ENCODE data around the gene DAD1. TPM values are rescaled to one million over a fixed set of nuclear protein-coding genes. Genes with fewer than 3 reads are reported as not detected.

DAD1 gene
- total RNA-seq, 1 experiment from 2014 or later: 162 TPM

- ChIA-PET CTCF (no interaction called here), RAD21 (ENCODE audit: low non-redundant PET in 1 of 2, low total read pairs in 2 of 2, uncharacterized antibody in 2 of 2, unreplicated experiment in 2 of 2) (no interaction called here), POLR2A (no interaction called here)
- Histone ChIP-seq H3K27me3 (ENCODE audit: insufficient read depth, low read length) (no peaks in the 10 kb centered on the region), H3K36me3 (ENCODE audit: control insufficient read depth in 1 of 2, insufficient read depth in 2 of 2, low read length in 2 of 2) (no peaks in the 10 kb centered on the region), H3K4me2 (ENCODE audit: low read length) (no peak overlapping the region), H3K4me3 (replicated peaks in 1 of 2; ENCODE audit: low read depth in 1 of 2, low read length in 2 of 2) (no peak overlapping the region), H3K79me2 (ENCODE audit: insufficient read depth, low read length) (no peaks in the 10 kb centered on the region), H3K4me1 (ENCODE audit: control insufficient read depth in 1 of 2, insufficient read depth in 2 of 2, low read length in 2 of 2) (peaks cover 12 to 21% of the 10 kb centered on the region in 2 experiments), H3K9me2 (ENCODE audit: insufficient read depth) (no peaks in the 10 kb centered on the region), H2AFZ (ENCODE audit: low read depth, low read length, poor library complexity, severe bottlenecking) (no peak overlapping the region), H3K27ac (ENCODE audit: low read depth, low read length) (no peak overlapping the region), H4K20me1 (ENCODE audit: insufficient read depth) (no peaks in the 10 kb centered on the region), H3K9me3 (ENCODE audit: control insufficient read depth in 1 of 2, insufficient read depth in 1 of 2, low read depth in 1 of 2, low read length in 2 of 2) (no peaks in the 10 kb centered on the region), H3K9ac (ENCODE audit: low read length) (no peak overlapping the region)
- no TSS peak for BruUV-seq (replicated peaks)
- TF ChIP-seq ZBTB33 (IDR thresholded peaks at IDR 0.05; ENCODE audit: extremely low read depth, insufficient replicate concordance, low read length) (no peak), POLR2AphosphoS5 (IDR thresholded peaks at IDR 0.05; ENCODE audit: low read depth, low read length) (no peak), ZFX (IDR thresholded peaks at IDR 0.05) (no peak), CTCF (IDR thresholded peaks at IDR 0.05 in 2 of 3, conservative IDR thresholded peaks at IDR 0.05 in 1 of 3; ENCODE audit: borderline replicate concordance in 1 of 3, insufficient read depth in 1 of 3, low read depth in 2 of 3, low read length in 2 of 3) (no peak), FOSL1 (IDR thresholded peaks at IDR 0.05; ENCODE audit: low read depth) (no peak), POLR2A (IDR thresholded peaks at IDR 0.05; ENCODE audit: borderline replicate concordance, extremely low read depth, insufficient read depth, insufficient read length) (no peak), TCF7L2 (IDR thresholded peaks at IDR 0.05; ENCODE audit: borderline replicate concordance, extremely low read depth, insufficient read depth, insufficient read length) (no peak), EZH2phosphoT487 (IDR thresholded peaks at IDR 0.05; ENCODE audit: borderline replicate concordance) (no peak), EGR1 (IDR thresholded peaks at IDR 0.05; ENCODE audit: low read depth) (no peak), JUND (IDR thresholded peaks at IDR 0.05) (no peak)
- intact Hi-C loops (cut with micrococcal nuclease): no loop called here
- DNase-seq (ENCODE audit: low read depth, low spot score): no peak
- ATAC-seq: no peak
These were observed 53.9 kb downstream of the DAD1 start for GRCh38 chr14:22535126-22535525.
